ENCODE data around the gene SLC3A2.
"Not testable (repeated sequence)": the region's sequence is repeated elsewhere in the genome, so short reads cannot be mapped to it uniquely, and the experiment has no call there.

The SLC3A2 gene

DNA sequence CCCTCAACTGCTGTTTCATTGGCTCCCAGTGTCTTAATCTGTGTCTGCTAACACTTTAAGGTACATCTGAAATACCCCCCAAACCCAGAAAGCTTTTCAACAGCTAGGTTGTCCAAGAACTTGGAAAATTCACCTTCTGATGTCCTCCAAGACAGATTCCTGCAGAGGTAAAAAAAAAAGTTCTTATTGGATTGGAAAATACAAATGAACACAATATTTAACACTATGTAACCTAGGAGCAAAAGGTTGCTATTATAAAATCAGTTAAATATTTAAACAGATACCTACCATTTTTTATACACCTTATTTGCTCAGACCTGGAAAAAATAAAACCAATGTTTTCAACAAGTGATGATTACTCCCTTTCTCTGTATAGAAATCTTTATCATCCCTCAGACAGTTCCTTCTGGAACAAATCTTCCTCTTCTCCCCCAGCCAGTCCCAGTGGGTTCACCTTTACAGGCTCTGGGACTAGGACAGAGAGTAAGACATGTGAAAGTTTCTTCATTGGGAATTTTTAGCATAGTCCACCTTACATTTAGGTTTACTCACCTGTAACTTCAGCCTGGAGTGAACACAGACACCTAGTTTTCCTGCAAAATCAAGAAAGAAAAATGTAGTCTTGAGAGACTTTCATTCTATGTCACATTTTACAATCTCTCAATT is 28.0 kb upstream of the SLC3A2 start:
- no peak for DNase-seq

DNA sequence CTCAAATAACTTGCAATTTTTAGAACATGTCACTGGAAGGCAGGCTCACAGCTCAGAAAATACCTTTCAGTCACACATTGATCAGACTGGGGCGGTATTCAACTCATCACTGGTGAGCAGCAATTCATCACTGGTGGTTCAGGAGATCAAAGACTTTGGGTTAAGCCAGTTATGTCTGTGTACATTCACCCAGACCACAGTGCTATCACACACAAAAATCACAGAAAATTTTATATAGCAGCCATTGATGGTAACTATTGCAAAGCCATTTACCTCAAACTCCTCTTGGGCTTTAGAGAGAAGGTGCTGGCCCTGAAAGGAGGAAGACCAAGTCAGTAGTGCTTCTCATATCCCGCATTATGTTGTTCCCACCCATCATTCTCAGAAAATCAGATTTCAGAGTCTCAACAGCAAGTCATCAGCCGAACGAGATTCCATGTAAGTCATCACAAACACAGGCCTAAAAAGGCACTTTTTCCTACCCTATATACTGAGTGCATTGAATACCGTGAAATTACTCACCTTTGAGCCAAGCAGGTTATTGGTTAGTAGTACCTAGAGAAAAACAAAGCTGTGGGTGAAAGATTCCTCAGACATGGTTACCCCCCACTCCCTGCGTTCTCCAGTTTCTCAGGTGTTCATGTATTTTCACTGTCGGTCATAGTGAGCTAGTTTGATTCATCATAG is 27.3 kb upstream of the SLC3A2 start:
- no peak for DNase-seq

DNA sequence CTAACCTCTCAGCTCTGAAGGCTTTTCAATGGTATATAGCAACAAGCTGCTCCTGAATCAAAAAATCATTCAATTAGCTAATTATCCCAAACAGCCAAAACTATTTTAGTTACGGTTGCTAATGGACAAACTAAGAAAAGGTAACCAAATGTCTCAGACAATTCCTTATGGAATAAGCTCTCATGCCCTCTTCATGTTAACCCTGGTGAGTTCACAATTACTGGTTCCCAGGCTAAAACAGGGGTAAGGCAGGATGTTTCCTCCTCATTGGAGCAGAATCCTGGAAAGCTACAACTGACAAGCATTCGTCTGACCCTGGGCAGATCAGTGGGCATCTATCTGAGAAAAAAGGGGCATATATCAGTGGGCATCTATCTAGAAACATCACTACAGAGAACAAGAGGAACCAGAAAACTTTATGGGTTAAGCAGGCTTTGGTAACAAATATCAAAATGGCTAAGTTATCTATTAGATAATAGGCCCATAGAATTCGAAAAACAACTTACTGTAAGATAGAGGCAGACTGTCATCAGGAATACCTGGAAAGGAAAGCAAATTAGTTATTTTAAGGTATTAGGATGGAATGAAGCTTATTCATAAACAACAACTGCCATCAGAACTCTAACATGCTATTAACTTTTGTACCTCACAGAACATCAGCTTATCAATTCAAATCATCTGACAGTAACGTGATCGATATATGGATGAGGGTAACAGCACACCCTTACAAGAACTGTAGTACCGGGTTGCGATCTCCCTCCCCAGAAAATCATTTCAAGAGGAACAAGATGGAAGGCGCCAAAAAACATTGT is 26.5 kb upstream of the SLC3A2 start:
- no peak for DNase-seq

DNA sequence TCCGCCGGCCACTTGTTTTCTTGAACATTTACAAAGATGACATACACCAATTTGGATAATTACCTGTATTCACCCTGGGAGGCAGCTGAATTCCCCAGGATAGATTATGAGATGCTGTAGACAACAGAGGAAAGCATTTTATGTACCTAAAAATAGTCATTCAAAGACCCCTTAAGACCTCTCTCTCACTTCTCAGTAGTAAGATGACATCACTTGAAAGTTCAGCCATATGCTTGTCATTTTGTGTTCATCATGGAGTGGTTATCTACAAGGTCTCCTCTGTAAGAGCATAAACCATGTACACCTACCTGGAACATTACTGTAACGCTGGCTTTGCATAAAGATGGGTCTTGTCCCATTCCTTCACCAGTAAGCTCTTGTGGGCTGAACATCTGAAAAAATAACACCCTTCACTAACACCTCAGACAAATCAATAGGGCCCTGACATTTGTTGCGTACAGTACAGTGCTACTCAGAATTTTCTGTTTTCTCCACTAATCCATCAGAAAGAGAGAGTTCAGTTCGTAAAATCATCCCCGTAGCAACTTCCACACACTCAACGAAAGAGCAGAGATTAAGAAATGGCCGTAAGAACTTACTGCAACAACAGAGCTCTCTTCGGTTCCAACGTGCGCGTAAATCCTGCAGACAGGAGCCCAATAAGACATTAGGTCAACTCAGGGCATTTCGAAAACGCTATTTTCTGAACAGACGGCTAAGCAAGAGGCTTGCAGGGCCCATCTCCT is 25.7 kb upstream of the SLC3A2 start:
- no peak for DNase-seq

DNA sequence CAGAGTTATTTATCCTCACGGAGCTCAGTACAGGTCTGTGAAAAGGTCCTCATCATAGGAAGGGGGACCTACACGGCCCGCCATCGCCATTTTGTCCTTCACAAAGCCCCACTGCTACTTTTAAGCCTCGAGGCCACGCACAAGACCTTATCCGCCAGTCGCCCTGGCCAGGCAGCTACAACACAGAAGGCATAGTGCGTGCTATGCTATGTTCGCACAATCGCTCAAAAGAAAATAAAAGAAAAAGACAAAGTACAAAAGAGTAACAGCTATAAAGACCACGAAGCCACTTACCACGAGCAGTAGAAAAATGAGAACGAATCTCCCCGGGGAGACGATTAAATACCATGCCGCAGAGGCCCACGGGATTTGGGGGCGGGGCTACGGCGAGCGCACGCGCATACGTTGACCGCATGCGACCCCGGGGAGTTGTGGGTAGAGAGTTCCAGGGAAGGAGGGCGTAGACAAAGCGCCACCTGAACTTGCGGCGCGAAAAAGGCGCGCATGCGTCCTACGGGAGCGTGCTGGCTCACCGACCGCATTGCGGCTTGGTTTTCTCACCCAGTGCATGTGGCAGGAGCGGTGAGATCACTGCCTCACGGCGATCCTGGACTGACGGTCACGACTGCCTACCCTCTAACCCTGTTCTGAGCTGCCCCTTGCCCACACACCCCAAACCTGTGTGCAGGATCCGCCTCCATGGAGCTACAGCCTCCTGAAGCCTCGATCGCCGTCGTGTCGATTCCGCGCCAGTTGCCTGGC is 24.9 kb upstream of the SLC3A2 start:
- peak; percentile 98 for DNase-seq

DNA sequence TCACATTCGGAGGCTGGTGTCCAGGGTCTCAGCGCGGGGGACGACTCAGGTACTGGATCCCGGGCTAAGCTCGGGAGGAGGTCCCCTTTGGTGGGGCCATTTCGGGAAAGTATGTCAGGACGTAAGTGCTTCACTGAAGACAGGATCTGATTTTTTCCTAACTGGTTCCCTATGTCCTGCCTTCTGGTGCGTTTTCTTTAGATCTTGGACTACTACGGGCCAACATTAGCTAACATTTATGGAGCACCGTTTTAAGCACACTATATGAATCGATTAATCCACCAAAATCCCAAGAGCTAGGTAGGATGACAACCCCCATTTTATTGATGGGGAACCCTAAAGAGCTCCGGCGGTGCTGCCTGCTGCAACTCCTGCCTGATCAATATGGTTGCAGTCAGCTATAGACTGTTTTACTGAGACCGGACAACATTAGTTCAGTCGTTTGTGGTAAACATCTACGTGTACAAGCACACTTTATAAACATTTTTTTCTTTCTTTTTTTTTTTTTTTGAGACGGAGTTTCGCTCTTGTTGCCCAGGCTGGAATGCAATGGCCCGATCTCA is 24.3 kb upstream of the SLC3A2 start:
- DNase-seq = no peak

DNA sequence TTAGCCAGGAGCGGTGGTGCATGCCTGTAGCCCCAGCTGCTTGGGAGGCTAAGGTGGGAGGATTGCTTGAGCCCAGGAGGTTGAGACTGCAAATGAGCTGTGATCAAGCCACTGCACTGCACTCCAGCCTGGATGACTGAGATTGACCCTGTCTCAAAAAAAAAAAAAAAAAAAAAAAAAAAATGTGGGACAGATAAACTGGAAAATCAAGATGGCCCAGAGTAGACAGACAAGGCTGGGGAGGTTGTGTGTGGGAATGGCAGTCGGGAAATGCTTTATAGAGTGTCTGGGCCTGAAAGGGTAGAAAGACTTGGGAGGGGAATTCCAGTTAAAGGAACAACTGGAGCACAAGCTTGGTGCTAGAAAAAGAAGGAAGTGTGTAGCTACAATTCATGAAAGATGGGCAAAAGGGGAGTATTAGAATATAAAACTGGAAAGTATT is 23.1 kb upstream of the SLC3A2 start:
- no peak for DNase-seq

DNA sequence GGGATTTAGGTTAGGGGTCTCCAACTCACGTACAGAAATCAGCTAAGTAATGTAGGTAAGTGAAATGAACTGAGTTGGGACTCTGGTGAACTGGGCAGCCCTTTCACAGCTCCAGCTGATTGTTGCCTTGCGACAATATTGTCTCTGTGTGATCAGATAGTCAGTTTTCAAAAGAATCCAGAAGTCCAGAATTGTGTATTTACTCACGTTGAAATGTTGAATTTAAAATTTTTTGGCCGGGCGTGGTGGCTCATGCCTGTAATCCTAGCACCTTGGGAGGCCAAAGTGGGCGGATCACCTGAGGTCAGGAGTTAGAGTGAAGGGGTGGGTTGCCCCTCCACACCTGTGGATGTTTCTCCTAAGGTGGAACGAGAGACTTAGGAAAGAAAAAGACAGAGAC is 22.5 kb upstream of the SLC3A2 start:
- no peak for DNase-seq

DNA sequence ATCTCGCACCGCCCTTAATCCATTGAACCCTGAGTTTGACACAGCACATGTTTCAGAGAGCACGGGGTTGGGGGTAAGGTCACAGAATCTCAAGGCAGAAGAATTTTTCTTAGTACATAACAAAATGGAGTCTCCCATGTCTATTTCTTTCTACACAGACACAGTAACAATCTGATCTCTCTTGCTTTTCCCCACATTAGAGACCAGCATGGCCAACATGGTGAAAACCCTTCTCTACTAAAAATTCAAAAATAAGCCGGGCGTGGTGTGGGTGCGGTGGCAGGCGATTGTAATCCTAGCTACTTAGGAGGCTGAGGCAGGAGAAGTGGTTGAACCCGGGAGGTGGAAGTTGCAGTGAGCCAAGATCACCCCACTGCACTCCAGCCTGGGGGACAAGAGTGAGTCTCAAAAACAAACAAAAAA is 21.4 kb upstream of the SLC3A2 start:
- DNase-seq = not testable (repeated sequence)

DNA sequence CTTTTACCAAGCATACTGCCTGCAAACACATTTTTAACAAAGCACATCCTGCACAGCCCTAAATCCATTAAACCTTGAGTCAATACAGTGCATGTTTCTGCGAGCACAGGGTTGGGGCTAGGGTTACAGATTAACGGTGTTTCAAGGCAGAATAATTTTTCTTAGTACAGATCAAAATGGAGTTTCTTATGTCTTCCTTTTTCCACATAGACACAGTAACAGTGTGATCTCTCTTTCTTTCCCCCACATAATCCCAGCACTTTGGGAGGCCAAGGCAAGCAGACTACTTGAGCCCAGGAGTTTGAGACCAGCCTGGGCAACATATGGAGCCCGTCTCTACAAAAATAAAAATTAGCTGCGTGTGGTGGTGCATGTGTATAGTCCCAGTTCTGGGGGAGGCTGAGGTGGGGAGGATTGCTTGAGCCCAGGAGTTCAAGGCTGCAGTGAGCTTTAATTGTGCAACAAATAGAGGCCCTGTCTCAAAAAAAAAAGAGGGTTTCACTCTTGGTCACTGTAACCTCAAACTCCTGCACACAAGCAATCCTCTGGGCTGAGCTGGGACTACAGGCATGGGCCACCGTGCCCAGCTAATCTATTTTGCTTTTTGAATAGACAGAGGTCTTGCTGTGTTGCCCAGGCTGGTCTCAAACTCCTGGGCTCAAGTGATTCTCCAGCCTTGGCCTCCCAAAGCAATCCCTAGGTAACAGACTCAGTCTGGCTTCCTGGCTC is 19.7 kb upstream of the SLC3A2 start:
- no peak for DNase-seq

DNA sequence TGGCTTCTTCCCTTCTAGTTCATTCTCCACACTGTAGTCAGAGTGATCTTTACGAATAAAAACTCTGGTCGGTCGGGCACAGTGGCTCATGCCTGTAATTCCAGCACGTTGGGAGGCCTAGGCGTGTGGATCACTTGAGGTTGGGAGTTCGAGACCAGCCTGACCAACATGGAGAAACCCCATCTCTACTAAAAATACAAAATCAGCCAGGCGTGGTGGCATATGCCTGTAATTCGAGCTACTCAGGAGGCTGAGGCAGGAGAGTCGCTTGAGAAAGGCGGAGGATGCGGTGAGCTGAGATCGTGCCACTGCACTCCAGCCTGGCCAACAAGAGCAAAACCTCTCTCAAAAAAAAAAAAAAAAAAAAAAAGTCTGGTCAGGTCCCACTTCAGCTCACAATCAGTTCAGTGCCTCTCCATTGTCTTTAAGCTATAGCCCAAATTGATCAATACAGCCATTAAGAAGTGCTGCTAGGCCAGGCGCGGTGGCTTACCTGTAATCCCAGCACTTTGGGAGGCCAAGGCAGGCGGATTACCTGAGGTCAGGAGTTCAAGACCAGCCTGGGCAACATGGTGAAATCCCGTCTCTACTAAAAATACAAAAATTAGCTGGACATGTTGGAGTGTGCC is 19.0 kb upstream of the SLC3A2 start:
- not testable (repeated sequence) for DNase-seq

DNA sequence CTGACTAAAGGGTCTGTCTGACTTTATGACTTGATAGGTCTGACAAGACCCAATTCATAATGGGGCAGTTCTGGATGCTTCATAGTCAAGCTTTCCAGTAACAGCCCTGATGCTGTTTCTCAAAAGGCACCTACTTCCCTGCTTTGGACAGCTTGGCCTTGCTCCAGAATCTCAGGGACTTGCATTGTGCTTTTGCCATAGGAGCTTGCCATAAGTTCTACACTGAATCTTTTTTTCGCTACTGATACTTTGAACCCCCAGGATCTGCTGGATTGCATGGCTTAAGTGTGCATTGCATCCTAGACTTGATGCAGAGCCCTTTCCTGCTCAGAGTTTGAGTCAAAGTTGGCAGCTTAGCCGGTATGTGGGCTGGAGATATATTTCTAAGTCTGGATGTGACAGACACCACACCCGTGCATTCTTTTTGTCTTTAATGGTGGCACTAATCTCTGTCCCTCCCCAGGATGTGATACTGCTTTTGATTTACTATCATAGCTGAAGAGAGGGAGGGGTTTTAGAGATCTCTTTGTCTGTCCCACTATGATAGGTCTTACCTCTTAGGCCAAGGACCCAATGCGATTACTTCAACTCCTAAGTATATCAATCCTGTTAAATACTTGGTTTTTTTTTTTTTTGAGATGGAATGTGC is 16.9 kb upstream of the SLC3A2 start:
- DNase-seq = no peak

DNA sequence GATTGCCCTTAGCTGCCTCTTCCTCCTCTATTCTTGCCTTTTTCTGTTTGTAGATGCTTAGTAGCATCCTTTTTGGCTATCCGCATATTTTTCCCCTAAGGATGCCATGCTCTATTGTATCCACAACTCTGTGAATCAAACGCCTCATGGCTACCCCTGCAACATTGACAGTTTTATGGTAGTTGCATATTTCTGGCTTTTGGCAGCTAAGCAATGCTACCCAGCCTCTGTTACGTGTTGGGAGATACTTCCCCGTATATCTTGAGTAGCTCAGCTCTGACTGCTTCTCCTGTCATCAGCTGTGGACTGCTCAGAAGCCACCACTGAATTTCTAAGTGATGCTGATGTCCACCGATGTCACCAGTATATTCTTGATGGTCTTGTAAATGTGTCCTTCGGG is 15.1 kb upstream of the SLC3A2 start:
- DNase-seq = no peak

DNA sequence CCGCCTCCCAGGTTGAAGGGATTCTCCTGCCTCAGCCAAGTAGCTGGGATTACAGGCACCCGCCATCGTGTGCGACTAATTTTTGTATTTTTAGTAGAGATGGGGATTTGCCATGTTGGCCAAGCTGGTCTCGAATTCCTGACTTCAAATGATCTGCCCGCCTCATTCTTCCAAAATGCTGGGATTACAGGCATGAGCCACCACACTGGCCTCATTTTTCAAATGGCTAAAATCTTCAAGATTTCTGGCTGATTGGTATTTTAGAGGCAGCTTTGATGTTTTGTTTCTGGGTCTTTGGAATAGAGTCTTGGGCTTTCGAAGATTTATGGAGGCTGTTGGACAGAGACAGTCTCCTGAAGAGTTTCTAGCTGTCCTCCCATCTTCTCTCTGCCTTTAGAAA is 5.8 kb upstream of the SLC3A2 start:
- no peak for DNase-seq

DNA sequence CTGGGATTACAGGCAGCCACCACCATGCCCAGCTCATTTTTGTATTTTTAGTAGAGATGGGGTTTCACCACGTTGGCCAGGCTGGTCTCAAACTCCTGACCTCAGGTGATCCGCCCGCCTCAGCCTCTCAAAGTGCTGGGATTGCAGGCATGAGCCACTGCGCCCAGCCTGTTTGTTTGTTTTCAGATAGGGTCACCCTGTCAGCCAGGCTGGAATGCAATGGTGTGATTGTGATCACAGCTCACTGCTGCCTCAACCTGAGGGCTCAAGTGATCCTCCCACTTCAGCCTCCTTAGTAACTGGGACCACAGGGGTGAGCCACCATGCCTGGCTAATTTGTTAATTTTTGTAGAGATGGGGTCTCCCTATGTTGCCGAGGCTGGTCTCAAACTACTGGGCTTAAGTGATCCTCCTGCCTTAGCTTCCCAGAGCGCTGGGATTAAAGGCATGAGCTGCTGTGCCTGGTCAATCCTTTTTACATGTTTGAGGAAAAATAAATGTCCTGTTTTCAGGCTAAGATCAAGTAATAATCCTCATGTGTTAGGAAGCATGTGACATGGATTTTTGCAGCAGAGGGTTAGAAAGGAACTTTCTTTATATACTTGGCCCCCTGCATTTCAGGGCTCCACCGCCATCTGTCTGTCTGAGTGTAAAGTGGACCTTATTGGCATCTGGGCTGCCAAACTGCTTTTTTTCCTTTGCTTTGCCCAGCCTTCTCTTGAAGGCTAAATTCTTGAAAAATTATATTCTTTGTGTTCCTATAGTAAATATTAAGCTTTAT is 4.8 kb upstream of the SLC3A2 start:
- no peak for DNase-seq

DNA sequence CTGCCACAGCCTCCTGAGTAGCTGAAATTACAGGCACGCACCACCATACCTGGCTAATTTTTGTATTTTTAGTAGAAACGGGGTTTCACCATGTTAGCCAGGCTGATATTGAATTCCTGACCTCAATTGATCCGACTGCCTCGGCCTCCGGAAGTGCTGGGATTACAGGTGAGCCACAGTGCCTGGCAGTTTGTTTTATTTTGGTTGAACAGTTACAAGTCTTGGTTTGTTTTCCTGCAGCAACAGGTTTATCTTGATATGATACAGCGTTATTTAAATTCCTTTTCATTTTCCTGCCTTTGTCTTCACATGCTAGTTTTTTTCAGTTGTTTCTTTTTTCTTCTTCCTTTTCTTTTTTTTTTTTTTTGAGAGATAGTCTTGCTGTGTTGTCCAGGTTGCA is 4.0 kb upstream of the SLC3A2 start:
- no peak for DNase-seq

DNA sequence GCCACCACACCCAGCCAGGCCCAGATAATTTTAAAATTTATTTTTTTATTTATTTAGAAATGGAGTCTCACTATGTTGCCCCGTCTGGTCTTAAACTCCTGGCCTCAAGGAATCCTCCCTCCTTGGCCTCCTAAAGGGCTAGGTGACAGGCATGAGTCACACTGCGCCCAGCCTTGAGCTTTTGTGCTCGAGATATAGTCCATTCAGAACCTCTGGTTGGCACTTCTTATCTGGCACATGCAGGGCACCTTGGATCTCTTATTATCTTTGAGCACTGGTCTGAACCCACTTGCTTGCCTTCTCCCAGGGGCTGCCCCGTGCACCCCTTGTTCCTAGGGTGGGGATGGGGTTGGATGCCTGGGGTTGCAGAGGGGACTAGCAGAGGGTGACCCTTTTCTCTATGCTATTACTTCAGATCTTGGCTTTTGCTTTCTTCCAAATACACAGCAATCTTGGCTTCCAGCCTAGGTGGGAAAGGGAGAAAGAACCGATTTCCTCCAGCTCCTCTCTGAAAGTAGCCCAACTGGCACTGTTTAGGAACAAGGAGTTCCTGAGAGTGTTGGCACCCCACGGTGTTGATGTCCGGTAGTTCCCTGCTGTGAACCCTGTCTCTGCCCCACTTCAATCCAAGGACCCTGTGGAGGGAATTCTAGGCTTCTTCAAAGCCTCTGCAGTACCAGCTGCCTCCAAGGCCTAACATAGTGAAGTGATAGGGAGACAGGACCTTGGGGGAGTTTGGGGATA is 1.3 kb upstream of the SLC3A2 start:
- DNase-seq = no peak

DNA sequence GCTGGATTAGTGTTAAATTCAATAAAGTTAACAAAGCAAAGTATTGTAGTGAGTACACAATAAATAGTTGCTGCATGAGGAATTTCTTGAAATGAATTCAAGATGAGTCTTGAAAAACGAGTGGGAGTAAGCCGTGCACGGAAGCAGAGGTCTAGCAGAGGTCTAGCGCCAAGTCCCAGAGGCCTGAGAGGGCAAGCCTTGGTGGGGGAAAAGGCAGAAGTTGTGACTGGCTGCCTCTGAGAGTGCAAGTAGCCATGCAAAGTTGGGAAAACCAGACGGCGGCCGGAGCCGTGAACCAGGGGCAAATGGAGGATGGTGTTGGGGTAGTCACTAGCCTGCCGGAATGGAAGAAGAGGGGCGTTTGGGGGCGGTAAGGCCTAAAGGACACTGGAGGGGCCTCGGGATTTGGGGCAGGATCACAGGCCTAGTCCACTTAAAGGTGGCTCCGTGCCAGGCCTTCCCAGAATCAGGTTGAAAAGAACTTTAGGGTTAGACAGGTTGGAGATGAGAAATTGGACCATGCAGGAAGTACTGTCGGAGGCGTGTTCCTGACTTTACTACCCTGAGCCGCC is 379 bp upstream of the SLC3A2 start:
- no peak for DNase-seq

Measured in NCI-H2227 treated with DMSO at 0.1 percent for 48 hours (cell line).